Measurements from ENCODE around the gene RALY.

- no peak for TF ChIP-seq POLR2A (IDR thresholded peaks at IDR 0.05; ENCODE audit: low read depth, low read length)
- TF ChIP-seq TAF1 (IDR thresholded peaks at IDR 0.05; ENCODE audit: low read depth, low read length): no peak
- TF ChIP-seq POLR2AphosphoS5 (IDR thresholded peaks at IDR 0.05; ENCODE audit: low read depth, low read length): no peak; the same call in 1 of the 2 replicates
- no peak for TF ChIP-seq POU2F2 (IDR thresholded peaks at IDR 0.05; ENCODE audit: low read depth, low read length)
- TF ChIP-seq PAX5 (IDR thresholded peaks at IDR 0.05; ENCODE audit: insufficient read depth, low read length, severe bottlenecking): no peak
These were observed 96.9 kb downstream of the RALY start for GRCh38 chr20:34090645-34091044.

All from GM12891 (cell line).